PC-3 (cell line): ENCODE results near the gene NR2C2. TPM values are rescaled to one million over a fixed set of nuclear protein-coding genes. Genes with fewer than 3 reads are reported as not detected.
A peak's percentile ranks its signal among the peaks of the same experiment; 100 is the strongest.

Experiments
- ATAC-seq: fragments of 200-7000 bp; cut with Tn5 transposase; 2 replicates; pipeline ENCODE4 v1.9.1; 2020; ENCODE audit warnings: mild to moderate bottlenecking, moderate library complexity
- BruUV-seq: library from RNA; stranded (reverse); fragments of 400-500 nt; replicated peaks from 2 replicates; lab custom pipeline; 2021; lab: Mats Ljungman, UMichigan
- CTCF ChIA-PET: fragments of 300-600 bp; sonication (Branson Sonifier 250); formaldehyde crosslinking; loops from one replicate; lab custom pipeline; 2022; ENCODE audit warnings: antibody characterized with exemption; lab: Charles Lee
- POLR2A ChIA-PET: fragments of 300-600 bp; sonication (Branson Sonifier 250); formaldehyde crosslinking; loops from one replicate; lab custom pipeline; 2022; ENCODE audit warnings: antibody characterized with exemption; ENCODE audit not compliant: unreplicated experiment; lab: Charles Lee
- DNase-seq: peaks from one replicate; pipeline ENCODE4 v3.0.0-alpha.2; 2015
- H2AFZ ChIP-seq: fragments of 300-600 bp; sonication (generic); 2 replicates; pipeline ENCODE4 v1.6.0; 2016; ENCODE audit warnings: antibody characterized with exemption, low read length
- H3F3A ChIP-seq: fragments of 300-600 bp; sonication (generic); one replicate; pipeline ENCODE4 v1.6.0; 2017; ENCODE audit warnings: antibody characterized with exemption, low read length, control low read depth, mild to moderate bottlenecking; ENCODE audit not compliant: unreplicated experiment
- H3K27ac ChIP-seq: fragments of 300-600 bp; sonication (generic); 2 replicates; pipeline ENCODE4 v1.5.1; 2016; ENCODE audit warnings: mild to moderate bottlenecking, low read length
- H3K27me3 ChIP-seq: fragments of 300-600 bp; sonication (generic); 2 replicates; pipeline ENCODE4 v1.6.1; 2016; ENCODE audit warnings: low read length, mixed read lengths
- H3K36me3 ChIP-seq: fragments of 300-600 bp; sonication (generic); 2 replicates; pipeline ENCODE4 v1.6.1; 2016; ENCODE audit warnings: low read depth, mixed run types, low read length, mixed read lengths
- H3K4me1 ChIP-seq: fragments of 300-600 bp; sonication (generic); 2 replicates; pipeline ENCODE4 v1.5.1; 2016; ENCODE audit warnings: low read length; ENCODE audit not compliant: insufficient read depth
- H3K4me2 ChIP-seq: fragments of 300-600 bp; sonication (generic); 2 replicates; pipeline ENCODE4 v1.6.0; 2016; ENCODE audit warnings: low read length
- H3K4me3 ChIP-seq: fragments of 300-600 bp; sonication (generic); 2 replicates; pipeline ENCODE4 v1.5.1; 2016; ENCODE audit warnings: mild to moderate bottlenecking, low read length, mixed read lengths
- H3K79me2 ChIP-seq: fragments of 300-600 bp; sonication (generic); 2 replicates; pipeline ENCODE4 v1.6.1; 2017; ENCODE audit warnings: low read length, mixed read lengths
- H3K9ac ChIP-seq: fragments of 300-600 bp; sonication (generic); 2 replicates; pipeline ENCODE4 v1.6.0; 2016; ENCODE audit warnings: mild to moderate bottlenecking, low read length
- H3K9me2 ChIP-seq: fragments of 300-600 bp; sonication (generic); replicated peaks from 2 replicates; pipeline ENCODE4 v1.6.1; 2016; ENCODE audit warnings: mixed run types, low read length, mixed read lengths
- H3K9me3 ChIP-seq: fragments of 300-600 bp; sonication (generic); 2 replicates; pipeline ENCODE4 v1.6.1; 2016; ENCODE audit warnings: low read length, mixed read lengths
- H4K20me1 ChIP-seq: fragments of 300-600 bp; sonication (generic); 2 replicates; pipeline ENCODE4 v1.6.1; 2016; ENCODE audit warnings: low read length, mixed read lengths
- EZH2 ChIP-seq: fragments of 300-600 bp; sonication (generic); IDR thresholded peaks from one replicate; pipeline ENCODE4 v1.6.1; 2017; ENCODE audit warnings: antibody characterized with exemption, mild to moderate bottlenecking, low read length; ENCODE audit not compliant: unreplicated experiment
- EZH2phosphoT487 ChIP-seq: fragments of 300-600 bp; sonication (generic); IDR thresholded peaks from 2 replicates; pipeline ENCODE4 v1.6.1; 2018; ENCODE audit warnings: mild to moderate bottlenecking, antibody characterized with exemption, low read length, borderline replicate concordance
- intact Hi-C: fragments of 100-400 bp; cut with micrococcal nuclease; formaldehyde crosslinking; loops from 2 replicates; pipeline ENCODE4 v1.9.0; 2023
- total RNA-seq: library from RNA; depleted of rRNA; stranded (reverse); fragments of >200 nt; gene quantifications from 2 replicates; pipeline ENCODE4 v1.2.3, GENCODE V29; 2014
- TF ChIP-seq, protein P1 (sequence below): fragments of 300-600 bp; sonication (generic); conservative IDR thresholded peaks from 2 replicates; pipeline ENCODE4 v1.5.1; 2017; ENCODE audit warnings: antibody characterized with exemption, low read depth, mild to moderate bottlenecking, low read length

Gene NR2C2
- total RNA-seq, 1 experiment from 2014 or later = 21.9 TPM

- peaks cover 27% of the 10 kb centered on the region; the same call in 1 of the 2 replicates for H4K20me1 ChIP-seq
These were observed 102.2 kb downstream of the NR2C2 start for GRCh38 chr3:15049584-15049983.

DNA sequence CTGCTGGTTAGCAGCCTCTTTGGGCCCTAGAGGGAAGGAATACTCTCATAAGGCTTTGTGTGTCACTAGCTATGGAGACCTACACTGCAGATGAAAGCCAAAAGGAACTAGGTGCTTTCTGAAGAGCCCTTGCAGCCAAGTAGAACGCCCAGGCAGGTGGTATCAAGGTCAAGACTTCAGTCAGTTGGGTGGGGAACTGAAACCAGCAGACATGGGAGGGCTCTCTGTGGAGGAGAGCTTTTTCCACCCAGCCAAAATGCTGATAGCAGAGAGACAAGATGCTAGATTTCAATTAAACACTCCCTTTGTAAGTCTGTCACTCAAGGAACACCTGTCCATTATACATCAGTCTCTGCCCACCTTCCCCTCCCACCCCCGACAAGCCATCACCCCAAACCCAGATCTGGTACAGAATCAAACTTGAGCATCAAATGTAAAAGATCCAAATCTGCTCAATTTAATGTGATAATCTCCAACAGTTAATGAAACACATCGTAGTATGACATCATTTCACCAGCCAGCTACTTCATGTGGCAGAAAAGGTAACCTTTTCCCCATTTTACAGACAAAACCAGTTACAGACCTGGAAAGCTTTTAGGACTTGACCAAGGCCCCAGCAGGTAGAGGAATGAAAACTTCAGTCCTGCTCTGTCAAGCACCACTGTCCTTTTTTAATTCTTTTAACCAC is 103.2 kb downstream of the NR2C2 start:
- no peaks in the 10 kb centered on the region for H3K9me3 ChIP-seq
- peaks cover 27% of the 10 kb centered on the region; the same call in 1 of the 2 replicates for H4K20me1 ChIP-seq
- CTCF ChIA-PET = no interaction called here
- no peaks in the 10 kb centered on the region for H3K9me2 ChIP-seq
- intact Hi-C loops = no loop called here
- TF ChIP-seq EZH2phosphoT487 = no peak
- TF ChIP-seq, protein P1, sequence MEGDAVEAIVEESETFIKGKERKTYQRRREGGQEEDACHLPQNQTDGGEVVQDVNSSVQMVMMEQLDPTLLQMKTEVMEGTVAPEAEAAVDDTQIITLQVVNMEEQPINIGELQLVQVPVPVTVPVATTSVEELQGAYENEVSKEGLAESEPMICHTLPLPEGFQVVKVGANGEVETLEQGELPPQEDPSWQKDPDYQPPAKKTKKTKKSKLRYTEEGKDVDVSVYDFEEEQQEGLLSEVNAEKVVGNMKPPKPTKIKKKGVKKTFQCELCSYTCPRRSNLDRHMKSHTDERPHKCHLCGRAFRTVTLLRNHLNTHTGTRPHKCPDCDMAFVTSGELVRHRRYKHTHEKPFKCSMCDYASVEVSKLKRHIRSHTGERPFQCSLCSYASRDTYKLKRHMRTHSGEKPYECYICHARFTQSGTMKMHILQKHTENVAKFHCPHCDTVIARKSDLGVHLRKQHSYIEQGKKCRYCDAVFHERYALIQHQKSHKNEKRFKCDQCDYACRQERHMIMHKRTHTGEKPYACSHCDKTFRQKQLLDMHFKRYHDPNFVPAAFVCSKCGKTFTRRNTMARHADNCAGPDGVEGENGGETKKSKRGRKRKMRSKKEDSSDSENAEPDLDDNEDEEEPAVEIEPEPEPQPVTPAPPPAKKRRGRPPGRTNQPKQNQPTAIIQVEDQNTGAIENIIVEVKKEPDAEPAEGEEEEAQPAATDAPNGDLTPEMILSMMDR = no peak
- no peak for TF ChIP-seq EZH2
- no peaks in the 10 kb centered on the region for H3K4me1 ChIP-seq
- no peaks in the 10 kb centered on the region for H3K27me3 ChIP-seq
- peaks cover 55% of the 10 kb centered on the region for H3K79me2 ChIP-seq
- DNase-seq (no peak), ATAC-seq (no peak)
- no peak overlapping the region for H2AFZ ChIP-seq
- H3K36me3 ChIP-seq = peaks cover 96% of the 10 kb centered on the region
- H3K27ac ChIP-seq = no peak overlapping the region
- no peak overlapping the region for H3K4me2 ChIP-seq
- BruUV-seq = TSS peak; percentile 3
- no peak overlapping the region for H3K9ac ChIP-seq
- H3K4me3 ChIP-seq = no peak overlapping the region
- POLR2A ChIA-PET = no interaction called here
- H3F3A ChIP-seq = peaks cover 2% of the 10 kb centered on the region

More at GRCh38 chr3:15049584-15049983, 102.2 kb downstream of the NR2C2 start:
- H3K79me2 ChIP-seq = peaks cover 45% of the 10 kb centered on the region
- H3K4me1 ChIP-seq = no peaks in the 10 kb centered on the region
- no peaks in the 10 kb centered on the region for H3K27me3 ChIP-seq
- H3K9ac ChIP-seq = no peak overlapping the region
- no TSS peak for BruUV-seq
- ATAC-seq (no peak), DNase-seq (no peak)
- no peak overlapping the region for H3K4me2 ChIP-seq
- H3K9me3 ChIP-seq = no peaks in the 10 kb centered on the region
- H3K4me3 ChIP-seq = no peak overlapping the region
- no peak for TF ChIP-seq EZH2phosphoT487
- TF ChIP-seq EZH2 = no peak
- TF ChIP-seq, protein P1 = no peak
- no peak overlapping the region for H2AFZ ChIP-seq
- H3K36me3 ChIP-seq = peaks cover 95% of the 10 kb centered on the region
- intact Hi-C loops = no loop called here
- CTCF ChIA-PET = no interaction called here
- peaks cover 2% of the 10 kb centered on the region for H3F3A ChIP-seq
- H3K9me2 ChIP-seq = no peaks in the 10 kb centered on the region
- POLR2A ChIA-PET = no interaction called here
- no peak overlapping the region for H3K27ac ChIP-seq

DNA sequence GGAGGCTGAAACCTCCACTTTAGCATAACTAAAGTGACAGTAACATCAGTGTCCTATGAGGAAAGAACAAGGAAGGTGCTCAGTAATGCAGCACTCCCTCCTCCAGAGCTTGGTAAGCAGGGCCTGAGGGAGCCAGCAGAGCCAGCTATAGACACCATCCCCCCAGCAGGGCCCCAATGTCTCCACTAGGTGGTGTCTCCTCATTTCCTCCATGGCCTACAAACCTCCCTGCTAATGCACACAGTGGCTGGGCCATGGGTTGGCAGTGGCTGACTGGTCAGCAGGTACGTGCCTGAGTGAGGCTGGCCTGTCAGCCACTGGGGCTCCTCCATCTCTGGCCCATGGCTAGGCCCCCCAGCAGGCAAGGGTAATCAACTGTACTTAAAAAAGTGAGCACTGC is 104.1 kb downstream of the NR2C2 start:
- H3K27me3 ChIP-seq = no peaks in the 10 kb centered on the region
- H3K79me2 ChIP-seq = peaks cover 64% of the 10 kb centered on the region
- H3K9me2 ChIP-seq = no peaks in the 10 kb centered on the region
- ATAC-seq (peak; percentile 92), DNase-seq (peak; percentile 62)
- no peak overlapping the region for H3K4me2 ChIP-seq
- H3K4me3 ChIP-seq = no peak overlapping the region
- ChIA-PET POLR2A (no interaction called here), CTCF (interaction anchor here (0.5 to 0.6 kb wide), 3 partner anchors 14 to 166 kb away, joined by 4 read pairs; partner anchors contain the start of gene MRPS25)
- BruUV-seq = no TSS peak
- H3K9ac ChIP-seq = no peak overlapping the region
- TF ChIP-seq, protein P1 = peak; percentile 77
- TF ChIP-seq EZH2phosphoT487 (no peak), EZH2 (no peak)
- H3K27ac ChIP-seq = no peak overlapping the region
- peaks cover 27% of the 10 kb centered on the region; the same call in 1 of the 2 replicates for H4K20me1 ChIP-seq
- no peaks in the 10 kb centered on the region for H3F3A ChIP-seq
- intact Hi-C loops = no loop called here
- H3K4me1 ChIP-seq = no peaks in the 10 kb centered on the region
- H2AFZ ChIP-seq = no peak overlapping the region
- peaks cover 92% of the 10 kb centered on the region for H3K36me3 ChIP-seq
- H3K9me3 ChIP-seq = no peaks in the 10 kb centered on the region
